Memory B cell (primary cell): Measurements from ENCODE around the gene CCDC51.
"Not testable (repeated sequence)": the region's sequence is repeated elsewhere in the genome, so short reads cannot be mapped to it uniquely, and the experiment has no call there.

Experiments
- ATAC-seq: fragments of 150-1000 bp; cut with Tn5 transposase; 2 replicates; pipeline ENCODE4 v1.10.0; 2021; ENCODE audit warnings: low read depth, mild to moderate bottlenecking, moderate library complexity
- DNase-seq, 2 donors: peaks; one replicate each; pipeline ENCODE4 v3.0.0; 2022; ENCODE audit warnings: low spot score in 2 of 2
- H3K27ac Mint-ChIP-seq: one replicate; pipeline ENCODE4 v1.8.0; 2022; ENCODE audit warnings: mild to moderate bottlenecking, moderate library complexity, mixed read lengths
- H3K27me3 Mint-ChIP-seq: one replicate; pipeline ENCODE4 v1.8.0; 2022; ENCODE audit warnings: mixed read lengths
- H3K36me3 Mint-ChIP-seq: one replicate; pipeline ENCODE4 v1.8.0; 2022; ENCODE audit warnings: mild to moderate bottlenecking, mixed read lengths
- H3K4me1 Mint-ChIP-seq: one replicate; pipeline ENCODE4 v1.8.0; 2022; ENCODE audit warnings: mixed read lengths
- H3K4me3 Mint-ChIP-seq: one replicate; pipeline ENCODE4 v1.8.0; 2022; ENCODE audit warnings: mild to moderate bottlenecking, moderate library complexity, mixed read lengths
- H3K9me3 Mint-ChIP-seq: one replicate; pipeline ENCODE4 v1.8.0; 2022; ENCODE audit warnings: mixed read lengths

The CCDC51 gene

GRCh38 chr3:48470286-48470685 is 30.4 kb upstream of the CCDC51 start:
- no peaks in the 10 kb centered on the region for H3K9me3 Mint-ChIP-seq
- ATAC-seq, result no peak
- H3K27me3 Mint-ChIP-seq, result no peaks in the 10 kb centered on the region
- no peak for DNase-seq
- peak overlapping the region; percentile 53 for H3K4me3 Mint-ChIP-seq
- peaks cover 39% of the 10 kb centered on the region for H3K4me1 Mint-ChIP-seq
- H3K36me3 Mint-ChIP-seq, result peaks cover 10% of the 10 kb centered on the region
- peak overlapping the region; percentile 90 for H3K27ac Mint-ChIP-seq

DNA sequence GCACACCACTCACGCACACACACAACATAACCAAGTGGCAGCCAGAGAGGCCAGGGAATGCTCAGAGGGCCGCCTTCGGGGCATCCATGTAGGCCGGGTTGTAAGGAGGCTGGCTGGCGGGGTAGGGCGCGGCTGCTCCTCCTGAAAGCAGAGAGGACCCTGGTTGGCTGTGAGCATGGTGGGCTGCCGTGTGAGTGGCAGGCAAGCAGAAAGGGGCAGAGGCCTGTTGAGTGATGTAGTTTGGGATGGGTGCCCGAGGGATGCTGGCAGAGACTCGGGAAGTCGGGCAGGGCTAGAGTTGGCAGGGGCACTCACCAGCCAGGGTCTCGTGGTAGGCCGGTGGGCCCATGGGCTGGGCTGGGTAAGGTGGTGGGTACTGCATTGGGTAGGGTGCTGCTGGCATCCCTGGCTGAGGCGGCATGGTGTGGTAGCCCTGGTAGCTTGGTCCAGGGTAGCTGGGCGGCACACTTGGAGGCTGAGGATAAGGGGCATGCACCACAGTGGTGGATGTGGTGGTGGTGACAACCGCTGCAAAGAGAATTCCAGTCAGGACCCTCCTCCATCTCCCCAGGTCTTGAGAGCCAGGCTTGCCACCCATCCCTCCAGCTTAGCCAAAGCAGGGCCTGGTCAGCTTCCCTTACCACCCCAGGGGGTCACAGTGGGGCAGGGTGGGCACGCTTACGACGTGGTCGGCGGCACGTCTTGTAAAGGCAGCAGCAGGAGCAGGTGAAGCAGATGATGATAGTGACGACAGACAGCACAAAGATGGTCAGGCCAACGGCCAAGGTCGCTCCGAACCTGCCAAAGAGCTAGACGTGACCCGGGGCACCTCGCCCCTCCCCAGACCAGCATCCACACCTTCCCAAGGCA is 29.4 kb upstream of the CCDC51 start:
- H3K27me3 Mint-ChIP-seq, result no peaks in the 10 kb centered on the region
- H3K27ac Mint-ChIP-seq, result peak overlapping the region; percentile 90
- ATAC-seq (no peak), DNase-seq (no peak)
- no peaks in the 10 kb centered on the region for H3K9me3 Mint-ChIP-seq
- H3K36me3 Mint-ChIP-seq, result peaks cover 10% of the 10 kb centered on the region
- H3K4me1 Mint-ChIP-seq, result peaks cover 38% of the 10 kb centered on the region
- H3K4me3 Mint-ChIP-seq, result peak overlapping the region; percentile 53

DNA sequence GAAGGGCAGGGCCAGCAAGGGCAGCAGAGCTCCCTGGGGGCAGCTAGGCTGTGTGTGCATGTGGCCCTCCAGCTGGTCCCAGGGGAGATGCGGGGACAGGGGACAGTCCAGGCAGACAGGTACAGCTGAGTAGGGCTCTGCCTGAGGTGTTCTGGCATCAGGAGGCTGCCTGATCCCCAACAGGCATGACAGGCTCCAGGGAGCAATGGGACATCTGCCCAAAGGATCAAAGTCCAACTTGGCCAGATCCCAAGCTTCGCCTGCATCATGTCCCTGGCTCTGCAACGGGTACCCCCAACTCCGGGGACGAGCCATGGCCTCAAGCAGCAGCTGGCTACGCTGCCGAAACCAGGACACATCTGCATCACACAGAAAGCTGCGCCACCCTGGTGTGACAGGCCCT is 28.4 kb upstream of the CCDC51 start:
- no peaks in the 10 kb centered on the region for H3K27me3 Mint-ChIP-seq
- DNase-seq, result no peak
- H3K4me3 Mint-ChIP-seq, result peak overlapping the region; percentile 93
- H3K36me3 Mint-ChIP-seq, result peaks cover 10% of the 10 kb centered on the region
- H3K4me1 Mint-ChIP-seq, result peaks cover 36% of the 10 kb centered on the region
- peak overlapping the region; percentile 95 for H3K27ac Mint-ChIP-seq
- H3K9me3 Mint-ChIP-seq, result no peaks in the 10 kb centered on the region
- ATAC-seq, result no peak

DNA sequence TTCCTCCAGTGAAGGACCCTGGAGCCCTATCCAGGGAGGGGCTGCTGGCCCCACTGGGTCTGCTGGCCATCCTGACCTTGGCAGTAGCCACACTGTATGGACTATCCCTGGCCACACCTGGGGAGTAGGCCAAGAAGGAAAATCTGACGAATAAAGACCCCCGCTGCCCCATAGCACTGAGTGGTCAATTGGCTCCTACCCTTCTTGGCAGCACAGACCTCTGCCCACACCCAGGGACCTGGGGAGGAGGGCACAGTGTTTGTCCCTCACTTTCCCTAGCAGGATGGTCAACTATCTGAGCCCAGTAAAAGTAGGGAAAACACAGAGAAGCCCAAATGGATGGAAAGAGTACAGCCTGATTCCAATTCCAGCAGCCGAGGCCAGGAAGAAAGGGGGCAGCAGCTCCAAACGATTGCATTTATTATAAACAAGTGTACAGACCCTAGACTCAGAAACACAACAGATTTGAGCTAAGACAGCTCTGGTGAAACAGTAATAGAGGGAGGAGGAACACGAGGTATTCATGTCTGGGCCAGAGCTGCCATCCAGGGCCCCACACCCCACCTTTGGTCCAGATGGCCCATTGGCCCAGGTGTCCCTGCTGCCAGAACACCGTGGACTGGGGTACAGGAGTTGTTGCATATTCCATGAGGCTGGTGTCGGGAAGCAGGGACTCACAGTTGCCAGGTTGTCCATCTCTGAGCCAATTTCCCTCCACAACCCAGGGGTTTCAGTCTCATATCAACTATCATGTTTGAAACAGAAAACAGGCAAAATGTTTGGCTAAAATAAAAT is 27.8 kb upstream of the CCDC51 start:
- peaks cover 10% of the 10 kb centered on the region for H3K36me3 Mint-ChIP-seq

GRCh38 chr3:48467110-48467454 is 27.2 kb upstream of the CCDC51 start:
- peak overlapping the region; percentile 95 for H3K27ac Mint-ChIP-seq
- peak overlapping the region; percentile 93 for H3K4me3 Mint-ChIP-seq
- ATAC-seq (no peak), DNase-seq (no peak)
- H3K9me3 Mint-ChIP-seq, result no peaks in the 10 kb centered on the region
- peaks cover 10% of the 10 kb centered on the region for H3K36me3 Mint-ChIP-seq
- H3K27me3 Mint-ChIP-seq, result no peaks in the 10 kb centered on the region
- H3K4me1 Mint-ChIP-seq, result peaks cover 29% of the 10 kb centered on the region

More for the DNA sequence above, 27.8 kb upstream of the CCDC51 start:
- H3K4me3 Mint-ChIP-seq, result peak overlapping the region; percentile 93
- DNase-seq, result no peak
- no peaks in the 10 kb centered on the region for H3K27me3 Mint-ChIP-seq
- peak overlapping the region; percentile 95 for H3K27ac Mint-ChIP-seq
- no peak for ATAC-seq
- H3K9me3 Mint-ChIP-seq, result no peaks in the 10 kb centered on the region
- H3K4me1 Mint-ChIP-seq, result peaks cover 29% of the 10 kb centered on the region

- peak in 1 of 2 donors; percentile 18 for DNase-seq
- Mint-ChIP-seq H3K27me3 (no peaks in the 10 kb centered on the region), H3K4me3 (peak overlapping the region; percentile 93), H3K36me3 (peaks cover 10% of the 10 kb centered on the region), H3K4me1 (peaks cover 29% of the 10 kb centered on the region), H3K27ac (peak overlapping the region; percentile 95), H3K9me3 (no peaks in the 10 kb centered on the region)
- peak; percentile 19 for ATAC-seq
These were observed 26.6 kb upstream of the CCDC51 start for GRCh38 chr3:48466386-48467109.

- peak; percentile 80 to 83 for DNase-seq
- Mint-ChIP-seq H3K9me3 (no peaks in the 10 kb centered on the region), H3K4me1 (peaks cover 29% of the 10 kb centered on the region), H3K4me3 (peak overlapping the region; percentile 93), H3K36me3 (peaks cover 11% of the 10 kb centered on the region), H3K27ac (peak overlapping the region; percentile 95), H3K27me3 (no peaks in the 10 kb centered on the region)
- peak; percentile 98 for ATAC-seq
These were observed 25.8 kb upstream of the CCDC51 start for GRCh38 chr3:48465531-48466378.

DNA sequence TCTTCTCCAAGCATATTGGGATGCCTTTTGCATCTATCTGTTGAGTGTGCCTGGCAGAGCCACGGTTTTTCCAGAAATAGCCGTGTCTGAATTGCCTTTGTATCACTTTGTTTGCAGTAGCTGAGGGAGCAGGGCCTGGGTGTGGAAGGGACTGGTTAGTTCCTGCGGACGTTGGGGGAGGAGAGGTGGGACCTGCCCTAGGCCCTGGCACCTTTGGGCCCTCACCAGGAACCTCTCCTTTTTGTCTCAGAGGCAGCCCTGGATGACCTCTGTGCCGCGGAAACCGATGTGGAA is 25.3 kb upstream of the CCDC51 start:
- Mint-ChIP-seq H3K9me3 (no peaks in the 10 kb centered on the region), H3K4me1 (peaks cover 29% of the 10 kb centered on the region), H3K27me3 (no peaks in the 10 kb centered on the region)

GRCh38 chr3:48464713-48465221 is 24.8 kb upstream of the CCDC51 start:
- Mint-ChIP-seq H3K4me3 (no peak overlapping the region), H3K9me3 (no peaks in the 10 kb centered on the region), H3K36me3 (peaks cover 11% of the 10 kb centered on the region), H3K27ac (peak overlapping the region; percentile 95), H3K4me1 (peaks cover 25% of the 10 kb centered on the region), H3K27me3 (no peaks in the 10 kb centered on the region)
- DNase-seq (no peak), ATAC-seq (no peak)

More for the DNA sequence above, 25.3 kb upstream of the CCDC51 start:
- Mint-ChIP-seq H3K4me3 (peak overlapping the region; percentile 93), H3K27ac (peak overlapping the region; percentile 95), H3K36me3 (peaks cover 14% of the 10 kb centered on the region)
- DNase-seq (no peak), ATAC-seq (no peak)

DNA sequence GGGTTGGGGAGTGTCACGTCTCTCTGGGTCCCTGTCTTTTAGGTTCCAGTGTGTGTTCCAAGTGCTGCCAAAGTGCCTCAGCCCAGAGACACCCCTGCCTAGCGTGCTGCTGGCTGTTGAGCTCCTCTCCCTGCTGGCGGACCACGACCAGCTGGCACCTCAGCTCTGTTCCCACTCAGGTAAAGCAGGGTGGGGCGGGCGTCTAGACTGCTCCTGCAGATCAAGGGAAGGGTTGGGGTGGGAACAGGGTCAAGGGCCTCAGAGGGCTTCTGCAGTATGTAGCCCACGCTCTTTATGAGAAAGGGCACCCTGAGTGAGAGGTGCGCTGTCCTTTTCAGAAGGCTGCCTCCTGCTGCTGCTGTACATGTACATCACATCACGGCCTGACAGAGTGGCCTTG is 23.8 kb upstream of the CCDC51 start:
- no peaks in the 10 kb centered on the region for H3K9me3 Mint-ChIP-seq
- peaks cover 17% of the 10 kb centered on the region for H3K4me1 Mint-ChIP-seq
- no peaks in the 10 kb centered on the region for H3K27me3 Mint-ChIP-seq
- ATAC-seq, result no peak
- no peak overlapping the region for H3K4me3 Mint-ChIP-seq
- no peak for DNase-seq
- H3K36me3 Mint-ChIP-seq, result peaks cover 6% of the 10 kb centered on the region
- no peak overlapping the region for H3K27ac Mint-ChIP-seq

GRCh38 chr3:48461767-48462166 is 21.8 kb upstream of the CCDC51 start:
- H3K9me3 Mint-ChIP-seq, DNase-seq, H3K27me3 Mint-ChIP-seq, H3K27ac Mint-ChIP-seq, H3K36me3 Mint-ChIP-seq, ATAC-seq, H3K4me3 Mint-ChIP-seq: not testable (repeated sequence)
- peaks cover 10% of the 10 kb centered on the region for H3K4me1 Mint-ChIP-seq

DNA sequence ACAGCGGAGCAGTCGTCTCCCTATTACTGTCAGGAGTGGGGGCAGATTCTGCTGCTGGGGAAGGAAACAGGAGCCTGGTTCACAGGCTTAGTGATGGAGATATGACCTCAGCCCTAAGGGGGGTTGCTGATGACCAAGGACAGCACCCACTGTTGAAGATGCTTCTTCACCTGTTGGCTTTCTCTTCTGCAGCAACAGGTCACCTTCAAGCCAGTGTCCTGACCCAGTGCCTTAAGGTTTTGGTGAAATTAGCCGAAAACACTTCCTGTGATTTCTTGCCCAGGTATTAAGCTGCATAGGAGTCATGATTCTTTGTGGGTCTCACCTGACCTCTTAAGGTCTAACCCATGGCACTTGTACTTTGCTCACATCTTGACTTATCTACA is 20.6 kb upstream of the CCDC51 start:
- H3K27ac Mint-ChIP-seq, result no peak overlapping the region
- DNase-seq (no peak), ATAC-seq (no peak)
- no peaks in the 10 kb centered on the region for H3K9me3 Mint-ChIP-seq
- no peaks in the 10 kb centered on the region for H3K27me3 Mint-ChIP-seq
- H3K36me3 Mint-ChIP-seq, result peaks cover 9% of the 10 kb centered on the region
- no peak overlapping the region for H3K4me3 Mint-ChIP-seq
- H3K4me1 Mint-ChIP-seq, result peaks cover 5% of the 10 kb centered on the region

DNA sequence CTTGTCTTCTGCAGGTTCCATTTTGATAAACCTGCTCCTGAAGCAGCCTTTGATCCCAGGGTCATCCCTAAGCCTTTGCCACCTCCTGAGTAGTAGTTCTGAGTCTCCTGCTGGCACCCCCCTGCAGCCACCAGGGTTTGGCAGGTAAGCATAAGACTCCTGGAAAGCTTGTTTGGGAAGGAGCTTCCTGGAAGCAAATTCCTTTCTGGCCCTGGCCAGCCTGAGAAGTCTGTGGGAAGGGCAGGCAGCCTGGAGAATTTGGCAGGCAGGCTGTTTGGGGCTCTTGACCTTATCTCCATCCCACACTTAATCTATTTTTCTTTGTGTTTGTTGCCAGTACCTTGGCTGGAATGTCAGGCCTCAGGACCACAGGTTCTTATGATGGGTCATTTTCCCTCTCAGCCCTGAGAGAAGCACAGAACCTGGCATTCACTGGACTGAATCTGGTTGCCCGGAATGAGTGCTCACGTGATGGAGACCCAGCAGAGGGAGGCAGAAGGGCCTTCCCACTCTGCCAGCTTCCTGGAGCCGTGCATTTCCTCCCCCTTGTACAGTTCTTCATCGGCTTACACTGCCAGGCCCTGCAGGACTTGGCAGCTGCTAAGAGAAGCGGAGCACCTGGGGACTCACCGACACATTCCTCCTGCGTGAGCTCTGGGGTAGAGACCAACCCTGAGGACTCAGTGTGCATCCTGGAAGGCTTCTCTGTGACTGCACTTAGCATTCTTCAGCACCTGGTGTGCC is 20.0 kb upstream of the CCDC51 start:
- ATAC-seq, result no peak
- H3K4me3 Mint-ChIP-seq, result no peak overlapping the region
- DNase-seq, result no peak
- no peaks in the 10 kb centered on the region for H3K4me1 Mint-ChIP-seq
- H3K27ac Mint-ChIP-seq, result no peak overlapping the region
- no peaks in the 10 kb centered on the region for H3K9me3 Mint-ChIP-seq
- H3K36me3 Mint-ChIP-seq, result peaks cover 9% of the 10 kb centered on the region
- no peaks in the 10 kb centered on the region for H3K27me3 Mint-ChIP-seq
